Stimulated activated CD4-positive, alpha-beta T cell treated with anti-CD3 and anti-CD28 coated beads, Interleukin-4, amount 100 ng/mL, for 24 hours (primary cell): ENCODE measurements around the gene RPS6KA2.
A peak's percentile ranks its signal among the peaks of the same experiment; 100 is the strongest.

Experiments used
- DNase-seq: peaks from one replicate; pipeline ENCODE4 v3.0.0-alpha.2; 2020

Gene RPS6KA2

DNA sequence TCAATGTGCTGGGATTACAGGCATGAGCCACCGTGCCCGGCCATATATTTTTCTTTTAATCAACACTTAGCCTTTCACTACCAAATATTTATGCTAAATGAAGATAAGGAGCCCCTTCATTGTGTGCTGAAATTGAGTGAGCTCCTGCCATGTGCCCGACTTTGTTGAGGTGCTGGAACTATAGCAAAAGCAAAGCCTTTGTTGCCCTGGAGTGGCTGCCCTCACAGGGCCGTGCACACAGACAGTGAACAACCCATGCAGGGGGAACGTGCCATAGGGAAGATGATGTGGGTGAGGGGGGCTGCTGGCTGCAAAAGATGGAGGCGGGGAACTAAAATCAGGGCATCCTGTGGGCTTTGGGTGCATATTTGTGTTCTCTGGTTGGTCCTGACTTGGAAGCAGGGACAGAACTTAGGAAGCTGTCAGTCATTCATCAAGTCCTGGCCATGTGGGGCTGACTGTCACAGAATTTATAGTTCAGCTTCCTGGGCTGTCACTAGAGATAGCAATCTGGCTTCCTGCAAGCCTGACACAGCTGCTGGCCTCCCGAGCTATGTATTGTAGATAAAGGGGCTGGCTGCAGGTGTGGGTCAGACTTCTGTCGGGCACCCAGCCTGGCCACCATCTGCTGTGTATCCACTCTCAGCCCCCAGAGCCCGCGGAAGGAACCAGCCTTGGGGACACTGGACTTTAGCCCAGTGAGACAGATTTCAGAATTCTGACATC is 187.5 kb downstream of the RPS6KA2 start:
- DNase-seq = no peak

DNA sequence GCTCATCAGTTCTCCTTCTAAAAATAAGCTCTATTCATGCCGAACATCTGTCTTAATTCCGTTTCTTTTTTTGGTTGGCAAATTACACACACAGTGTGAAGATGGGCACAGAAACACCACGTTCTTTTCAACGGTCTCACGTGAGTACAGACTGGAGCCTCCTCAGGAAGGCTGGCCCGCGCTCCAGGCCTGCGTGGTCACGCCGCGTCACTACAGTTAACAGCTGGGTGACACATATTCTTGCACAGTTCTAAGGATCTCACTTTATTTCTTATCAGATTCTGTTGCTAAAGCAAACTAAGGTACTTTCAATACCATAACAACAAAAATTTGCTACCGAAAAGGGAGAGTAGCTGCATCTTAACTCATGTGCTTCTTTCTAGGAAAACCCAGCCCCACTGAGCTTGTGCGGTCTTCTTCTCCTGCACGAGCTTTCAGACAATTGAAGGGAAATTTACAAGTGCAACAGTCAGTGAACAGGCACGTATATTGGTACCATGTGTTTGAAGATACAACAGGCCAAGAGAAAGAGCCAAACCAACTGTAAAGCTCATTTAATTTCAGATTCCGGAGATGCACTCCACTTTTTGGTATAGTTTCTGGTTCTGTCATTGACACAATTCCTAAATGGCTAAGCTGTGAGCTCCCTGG is 188.7 kb downstream of the RPS6KA2 start:
- no peak for DNase-seq

DNA sequence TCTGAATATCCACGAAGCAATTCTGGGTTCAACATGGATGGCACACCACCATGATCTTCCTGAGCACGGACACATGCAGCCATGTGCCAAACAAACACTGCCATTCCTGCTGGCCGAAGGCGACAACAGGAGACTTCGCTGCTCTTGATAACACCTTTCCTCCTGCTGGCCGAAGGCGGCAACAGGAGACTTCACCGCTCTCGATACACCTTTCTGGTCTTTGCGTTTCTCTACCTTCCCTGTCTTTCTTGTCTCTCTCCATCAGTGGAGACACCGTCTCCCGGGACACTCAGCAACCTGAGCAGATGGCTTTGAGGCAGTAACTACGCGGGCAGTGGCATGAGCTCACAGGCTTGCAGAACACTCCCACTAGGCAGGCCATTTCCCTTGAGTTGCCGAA is 189.4 kb downstream of the RPS6KA2 start:
- no peak for DNase-seq

DNA sequence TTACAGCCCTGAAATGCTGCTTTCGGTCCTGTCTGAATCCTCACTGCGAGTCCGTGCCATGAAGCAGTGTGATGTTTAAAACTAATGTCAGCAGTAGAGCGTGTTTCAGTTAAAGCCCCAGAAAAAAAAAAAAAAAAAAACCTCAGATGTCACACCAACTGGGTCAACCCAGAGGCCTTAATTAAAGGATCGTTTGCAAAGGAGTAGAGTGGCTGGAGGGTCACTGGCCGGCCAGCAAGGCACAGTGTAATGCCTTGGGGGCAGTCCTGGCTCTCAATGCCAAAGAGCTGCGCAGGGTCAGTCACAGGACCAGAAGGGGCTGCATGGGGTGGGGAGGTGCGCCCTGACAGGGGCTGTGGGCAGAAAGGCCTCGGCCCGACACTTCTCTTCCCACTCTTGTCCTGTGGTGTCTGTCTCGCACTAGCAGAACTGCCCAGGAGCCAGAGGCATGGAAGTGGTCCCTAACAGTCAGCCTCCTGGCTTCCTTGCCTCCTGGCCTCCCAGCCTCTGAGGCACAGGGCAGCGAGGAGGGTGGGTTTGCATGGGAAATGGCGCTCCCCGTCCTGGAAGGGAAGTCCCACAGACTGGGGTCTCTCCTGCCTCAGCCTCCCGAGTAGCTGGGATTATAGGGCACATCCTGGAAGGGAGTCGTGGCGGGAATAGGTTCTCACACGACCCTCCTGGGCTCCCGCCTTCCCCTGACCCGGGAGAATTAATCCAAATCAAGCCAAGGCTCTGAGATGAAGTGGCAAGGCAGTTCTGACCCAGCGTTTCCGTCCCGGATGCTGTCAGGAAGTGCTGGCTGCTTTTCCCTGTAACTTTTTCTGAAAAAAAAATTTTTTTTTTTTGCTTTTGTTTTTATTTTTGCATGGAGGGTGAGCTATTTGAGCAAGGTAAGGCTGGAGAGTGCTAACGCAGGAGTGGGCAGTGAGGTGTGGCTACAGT is 190.6 kb downstream of the RPS6KA2 start:
- DNase-seq = no peak

DNA sequence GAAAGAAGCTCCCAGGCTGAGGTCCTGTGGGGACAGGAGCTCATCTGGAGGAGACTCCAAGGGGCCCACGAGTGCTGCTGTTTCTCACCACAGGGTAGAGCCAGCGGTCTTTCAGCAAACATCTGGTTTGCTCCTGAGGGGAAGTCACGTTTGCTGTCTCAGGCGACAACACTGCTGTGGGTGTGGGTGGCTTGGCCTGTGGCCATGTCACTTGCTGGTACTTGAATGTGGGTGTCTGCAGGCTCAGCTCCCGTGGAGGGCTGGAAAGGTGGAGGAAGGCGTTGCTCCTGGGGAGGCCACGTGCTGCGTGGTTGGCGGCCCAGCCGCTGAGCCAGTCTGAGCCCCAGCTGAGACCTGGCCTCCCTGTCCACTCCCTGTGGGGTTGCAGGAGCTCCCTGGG is 191.5 kb downstream of the RPS6KA2 start:
- DNase-seq = peak; percentile 20

DNA sequence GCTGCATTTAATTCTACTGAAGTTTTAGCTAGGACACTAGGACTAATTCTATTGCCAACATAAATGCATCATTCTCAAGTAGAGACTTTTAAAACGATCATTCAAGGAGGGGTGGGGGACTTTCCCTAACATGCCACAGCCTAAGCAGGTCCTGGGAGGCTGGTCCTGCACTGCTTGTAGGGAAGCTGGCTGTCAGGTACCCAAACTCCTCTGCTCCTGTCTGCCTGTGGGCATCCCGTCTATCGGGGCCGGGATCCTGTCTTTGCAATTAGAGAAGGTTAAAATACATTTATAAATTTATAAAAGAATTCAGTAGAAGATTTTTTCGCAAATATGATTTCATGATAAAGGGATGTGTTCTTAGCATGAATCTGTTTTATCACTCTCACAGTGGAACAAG is 192.7 kb downstream of the RPS6KA2 start:
- DNase-seq = no peak

DNA sequence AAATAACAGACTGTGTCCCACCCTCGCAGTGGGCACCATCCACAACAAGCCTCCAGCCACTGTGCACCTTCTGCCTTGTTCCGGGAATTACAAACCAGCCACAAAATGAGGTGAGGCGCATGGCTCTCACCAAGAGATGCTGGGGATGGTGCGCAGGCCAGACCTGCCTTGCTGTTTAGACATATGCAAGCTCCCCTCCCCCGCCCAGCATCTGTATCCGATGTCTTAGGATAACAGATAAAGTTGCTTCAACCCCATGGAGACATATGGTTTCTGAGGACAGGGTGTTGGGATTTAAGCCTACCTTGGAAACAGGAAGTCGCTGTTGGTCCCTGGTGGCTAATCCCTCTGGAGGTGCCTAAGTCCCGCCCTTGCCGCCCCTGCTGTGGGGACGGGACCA is 194.0 kb downstream of the RPS6KA2 start:
- DNase-seq = no peak

DNA sequence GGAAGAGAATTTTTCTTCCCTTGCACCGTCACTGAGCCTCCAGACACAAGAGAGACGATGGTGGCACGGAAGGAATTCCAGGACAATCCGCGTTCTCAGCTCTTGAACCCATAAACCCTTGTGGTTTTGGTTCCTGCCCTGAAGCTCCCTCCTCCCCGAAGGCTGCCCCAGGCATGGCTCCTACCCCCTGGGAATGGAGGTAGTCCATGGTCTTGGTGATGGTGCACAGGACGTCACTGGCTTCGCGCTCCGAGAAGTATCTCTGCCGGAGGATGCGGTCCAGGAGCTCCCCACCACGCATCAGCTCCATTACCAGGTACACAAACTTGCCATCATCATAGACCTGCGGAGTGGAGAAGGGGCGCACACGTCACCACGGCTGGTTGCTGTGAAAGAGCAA is 196.8 kb downstream of the RPS6KA2 start:
- no peak for DNase-seq

DNA sequence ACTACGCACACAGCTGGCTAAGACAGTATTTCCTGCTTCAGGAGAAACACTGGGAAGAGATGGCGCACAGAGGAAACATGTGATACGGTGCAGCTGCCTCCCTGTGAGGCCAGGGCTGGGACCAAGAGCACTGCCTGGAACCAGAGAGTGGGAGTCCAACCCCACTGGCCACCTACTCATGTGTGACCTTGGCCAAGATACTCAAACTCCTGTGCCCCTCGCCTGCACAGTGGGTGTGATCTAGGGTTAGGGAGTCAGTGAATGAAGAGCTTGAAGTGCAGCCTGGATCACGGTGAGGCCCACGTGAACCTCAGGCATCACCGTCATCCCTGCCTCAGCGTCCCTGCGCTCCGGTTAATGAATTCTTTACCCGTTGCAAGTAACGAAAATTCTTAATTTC is 202.6 kb downstream of the RPS6KA2 start:
- no peak for DNase-seq

DNA sequence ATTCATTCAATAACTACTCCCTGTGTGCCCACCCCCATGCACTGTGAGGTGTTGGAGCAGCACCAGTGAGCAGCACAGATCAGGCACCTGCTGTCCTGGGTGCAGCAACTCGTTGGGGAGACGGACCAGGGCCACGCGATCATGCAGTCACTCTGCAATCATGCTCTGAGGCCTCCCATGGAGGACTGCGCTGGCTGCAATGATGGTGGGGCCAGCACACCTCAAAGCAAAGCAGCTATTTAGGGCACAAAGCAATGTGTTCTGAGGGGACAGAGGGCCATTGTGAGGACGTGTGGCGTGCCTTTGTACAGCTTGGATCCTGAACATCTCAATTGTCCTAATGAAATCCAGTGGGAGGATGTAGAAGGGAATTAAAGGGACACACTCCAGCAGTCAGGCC is 203.3 kb downstream of the RPS6KA2 start:
- no peak for DNase-seq

DNA sequence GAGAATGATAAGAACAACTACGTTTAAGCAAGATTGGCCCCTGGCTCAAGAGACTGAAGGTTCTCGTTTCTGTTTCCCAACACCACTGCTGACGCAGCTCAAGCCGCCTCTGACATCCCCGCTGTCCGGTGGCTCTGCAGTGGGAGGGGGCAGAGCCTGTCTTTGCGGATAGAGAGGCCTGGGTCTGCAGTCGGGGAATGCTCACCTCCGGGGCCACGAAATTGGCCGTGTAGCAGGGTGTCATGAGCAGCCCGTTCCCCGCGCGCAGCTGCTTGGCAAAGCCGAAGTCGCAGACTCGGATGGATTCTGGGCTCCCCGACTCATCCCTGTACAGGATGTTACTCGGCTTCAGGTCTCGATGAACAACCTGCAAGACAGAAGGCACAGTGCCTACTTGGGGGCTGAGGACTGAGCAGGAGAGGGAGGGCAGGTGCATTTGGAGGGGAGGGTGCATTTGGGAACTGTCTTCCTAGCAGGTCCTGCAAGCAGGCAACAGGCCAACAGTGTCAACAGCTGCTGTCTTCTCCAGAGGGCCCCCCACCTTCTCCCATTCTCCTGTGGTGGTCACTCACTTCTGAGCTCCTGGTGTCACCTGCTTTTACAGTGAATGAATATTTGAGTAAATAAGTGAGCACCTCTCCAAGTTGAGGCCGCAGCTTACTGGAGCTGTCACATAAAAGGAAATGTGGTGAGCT is 203.9 kb downstream of the RPS6KA2 start:
- DNase-seq = no peak

DNA sequence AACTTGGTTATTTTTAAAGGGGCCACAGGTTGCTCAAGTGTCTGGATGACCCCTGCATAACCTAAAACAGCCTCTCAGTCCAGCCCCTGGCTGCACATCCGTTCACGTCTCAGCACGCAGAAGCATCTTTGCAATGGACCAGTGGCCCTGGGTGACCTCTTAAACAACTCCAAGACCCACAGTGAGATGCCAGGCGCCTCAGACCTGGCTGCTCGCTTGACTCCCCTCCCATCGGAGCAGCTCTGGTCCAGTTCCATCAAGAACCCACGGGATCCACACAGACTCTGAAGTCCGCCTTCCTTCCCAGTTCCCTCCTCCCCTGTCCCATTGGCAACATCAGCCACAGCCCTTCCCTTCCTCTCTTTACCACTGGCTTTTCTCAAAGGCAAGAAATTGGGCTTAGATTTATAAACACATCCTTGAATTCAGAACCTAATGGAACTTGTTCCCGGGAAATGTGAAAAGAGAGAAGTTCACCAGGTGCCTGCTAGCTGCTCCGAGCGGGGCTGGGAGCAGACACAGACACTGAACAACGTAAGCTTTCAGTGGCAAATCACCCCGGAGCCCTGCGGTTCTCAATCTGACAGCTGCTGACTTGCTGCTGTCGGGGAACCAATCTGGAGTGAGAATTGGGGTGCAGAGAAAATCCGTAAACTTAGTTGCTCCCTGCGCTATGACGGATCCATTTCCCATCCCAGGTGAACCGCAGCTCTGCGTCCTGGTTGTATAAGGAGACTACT is 204.7 kb downstream of the RPS6KA2 start:
- no peak for DNase-seq

DNA sequence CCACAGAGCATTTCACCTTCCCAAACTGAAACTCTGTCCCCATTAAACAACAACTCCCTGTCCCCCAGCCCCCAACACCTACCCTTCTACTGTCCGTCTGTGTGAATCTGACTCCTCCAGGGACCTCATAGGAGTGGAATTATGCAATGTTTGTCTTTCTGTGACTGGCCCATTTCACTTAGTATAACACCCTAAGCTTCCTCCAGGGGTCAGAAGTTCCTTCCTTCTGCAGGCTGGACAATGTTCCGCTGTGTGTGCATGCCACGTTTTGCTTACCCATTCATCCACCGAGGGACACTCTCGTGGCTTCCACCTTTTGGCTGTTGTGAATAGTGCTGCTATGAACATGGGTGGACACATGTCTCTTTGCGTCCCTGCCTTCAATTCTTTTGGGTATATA is 206.7 kb downstream of the RPS6KA2 start:
- DNase-seq = no peak

DNA sequence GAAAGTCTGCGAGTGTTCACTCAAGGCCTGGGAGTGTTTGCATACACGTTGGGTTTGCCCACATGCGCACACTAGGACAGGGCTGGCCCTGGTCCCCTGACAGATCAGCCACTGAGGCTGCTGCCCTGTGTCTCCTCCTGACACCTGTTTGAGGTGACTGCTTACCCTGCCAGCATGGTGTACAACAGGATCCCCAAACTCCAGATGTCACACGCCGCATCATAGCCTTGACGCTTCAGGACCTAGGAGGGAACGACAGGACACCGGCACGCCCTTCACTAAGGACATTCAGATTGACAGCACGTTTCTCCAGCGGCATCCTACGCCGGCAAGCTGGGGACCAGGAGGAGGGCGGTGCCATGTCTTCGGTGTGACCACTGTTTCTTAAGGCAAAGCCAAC is 207.3 kb downstream of the RPS6KA2 start:
- no peak for DNase-seq

DNA sequence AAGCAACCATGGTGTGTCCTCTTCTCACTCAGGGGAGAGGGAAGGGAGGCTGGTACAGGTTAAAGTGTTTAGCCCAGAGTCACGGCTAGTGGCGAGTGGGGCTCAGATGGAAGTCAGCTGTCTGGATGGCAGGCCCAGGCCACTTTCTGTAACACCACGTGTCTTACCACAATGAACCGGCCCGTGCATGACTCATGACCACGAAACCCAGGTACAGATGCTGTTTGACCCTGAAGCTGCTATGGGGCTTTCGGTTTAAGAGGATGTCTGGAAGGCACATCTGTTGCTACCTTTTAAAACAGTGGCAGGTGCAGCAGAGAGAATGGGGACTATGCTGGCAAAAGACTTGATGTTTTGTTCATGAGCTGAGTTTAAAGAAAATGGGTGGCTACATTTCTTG is 207.8 kb downstream of the RPS6KA2 start:
- DNase-seq = peak; percentile 61

DNA sequence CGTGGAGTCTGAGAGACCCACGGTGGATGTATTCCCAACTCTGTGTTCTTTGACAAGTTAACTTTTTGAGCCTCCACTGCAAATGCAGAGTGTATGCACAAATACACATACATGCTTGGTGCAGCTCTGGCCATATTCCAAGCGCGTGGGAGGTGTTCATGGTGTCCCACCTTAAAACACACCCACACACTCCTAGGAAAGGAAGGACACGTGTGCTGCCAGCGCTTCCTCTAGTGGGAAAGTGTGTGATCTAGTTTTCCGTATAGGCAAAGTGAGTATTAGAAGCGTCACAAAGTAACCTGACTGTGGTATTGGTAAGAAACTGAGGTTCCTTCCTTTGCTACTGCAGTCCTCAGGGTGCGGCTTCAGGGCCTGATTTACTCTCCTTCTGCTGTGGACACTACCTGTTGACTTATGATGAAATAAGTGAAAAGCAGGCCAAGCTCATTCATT is 208.3 kb downstream of the RPS6KA2 start:
- DNase-seq = no peak

DNA sequence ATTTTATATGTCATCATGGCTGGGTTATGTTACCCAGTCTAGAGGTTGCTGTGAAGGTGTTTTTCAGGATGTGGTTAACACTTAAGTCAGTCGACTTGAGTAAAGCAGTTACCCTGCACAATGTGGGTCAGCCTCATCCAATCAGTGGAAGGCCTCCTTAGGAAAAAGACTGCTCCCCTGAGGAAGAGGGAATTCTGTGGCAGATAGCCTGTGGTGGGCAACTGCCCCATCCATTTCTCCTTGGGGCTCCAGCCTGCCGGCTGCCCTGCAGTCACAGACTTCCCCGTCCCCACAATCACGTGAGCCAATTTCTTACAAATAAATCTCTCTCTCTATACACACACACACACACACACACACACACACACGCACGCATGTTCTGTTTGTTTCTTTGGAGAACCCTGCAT is 209.8 kb downstream of the RPS6KA2 start:
- peak; percentile 35 for DNase-seq

DNA sequence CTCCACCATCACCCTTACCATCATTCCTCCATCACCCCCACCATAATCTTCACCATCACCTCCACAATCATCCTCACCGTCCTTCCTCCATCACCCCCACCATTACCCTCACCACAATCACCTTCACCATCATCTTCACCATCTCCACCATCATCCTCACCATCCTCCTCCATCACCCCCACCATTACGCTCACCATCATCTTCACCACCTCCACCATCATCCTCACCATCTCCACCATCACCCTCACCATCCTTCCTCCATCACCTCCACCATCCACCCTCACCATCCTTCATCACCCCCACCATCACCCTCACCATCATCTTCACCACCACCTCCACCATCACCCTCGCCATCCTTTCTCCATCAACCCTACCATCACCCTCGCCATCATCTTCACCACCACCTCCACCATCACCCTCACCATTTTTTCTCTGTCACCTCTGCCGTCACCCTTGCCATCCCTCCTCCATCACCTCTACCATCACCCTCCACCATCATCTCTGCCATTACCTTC is 211.2 kb downstream of the RPS6KA2 start:
- no peak for DNase-seq

DNA sequence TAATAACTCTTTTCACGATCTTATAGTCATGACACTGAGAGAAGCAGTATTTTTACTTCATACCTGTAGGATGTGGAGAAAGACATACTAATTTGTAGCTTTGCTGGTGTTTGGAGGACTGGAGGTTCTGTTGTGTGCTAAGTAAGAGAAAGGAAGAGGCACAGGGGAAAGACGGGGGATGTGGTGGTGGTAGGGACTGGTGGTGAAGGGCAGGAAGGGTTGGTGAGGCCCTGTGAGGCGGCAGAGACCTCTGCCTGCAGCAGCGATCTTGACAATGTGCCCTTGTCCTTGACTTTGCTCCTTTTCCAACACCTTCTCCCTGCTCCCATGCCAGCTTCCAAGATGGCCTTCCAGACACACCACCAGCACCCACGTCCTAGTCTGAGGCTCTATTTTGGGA is 211.7 kb downstream of the RPS6KA2 start:
- DNase-seq = peak; percentile 22

DNA sequence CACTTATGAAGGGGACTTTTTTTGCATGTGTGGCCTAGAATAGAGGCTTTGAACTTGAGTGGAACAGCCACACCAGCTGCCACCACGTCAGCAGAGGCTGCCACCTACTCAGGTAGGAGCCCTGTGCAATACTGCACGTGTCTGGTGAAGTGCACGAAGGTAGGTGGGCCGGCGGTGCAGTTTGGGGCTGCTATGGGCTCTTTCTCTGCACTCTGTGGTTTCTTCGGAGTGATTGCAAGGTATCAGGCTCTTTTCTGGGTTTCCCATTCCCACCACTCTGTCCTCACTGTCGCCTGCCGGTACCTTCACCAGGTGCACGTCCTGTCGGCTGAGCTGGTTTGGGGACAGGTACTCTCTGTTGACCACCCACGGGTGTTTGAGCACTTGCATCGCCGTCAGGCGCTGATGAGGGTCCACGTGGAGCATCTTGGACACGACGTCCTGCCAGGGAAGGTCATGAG is 213.5 kb downstream of the RPS6KA2 start:
- no peak for DNase-seq

DNA sequence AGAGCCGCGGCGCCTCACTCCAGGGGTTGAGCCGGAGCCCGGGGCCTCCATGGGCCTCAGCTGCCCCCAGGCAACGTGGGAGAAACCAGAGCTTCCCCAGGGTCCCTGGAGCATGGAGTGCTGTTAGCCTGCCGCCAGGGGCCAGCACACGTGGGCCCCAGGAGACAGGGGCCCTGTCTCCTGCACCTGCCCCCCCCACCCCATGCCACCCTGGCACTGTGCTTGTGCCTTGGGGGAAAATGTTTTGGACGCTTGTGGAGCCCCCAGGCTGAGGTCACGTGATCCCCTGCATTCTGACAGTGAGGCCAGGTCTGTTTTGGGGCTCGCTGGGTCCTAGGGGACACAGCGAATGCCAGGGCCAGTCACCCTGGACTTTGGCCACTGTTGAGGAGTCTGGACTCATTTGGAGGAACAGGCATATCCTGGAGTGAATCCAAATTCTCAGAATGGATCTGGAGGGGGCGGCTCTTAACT is 214.1 kb downstream of the RPS6KA2 start:
- no peak for DNase-seq
